GM18498 (cell line): Measurements from ENCODE around the gene COPB1.
"Not testable (repeated sequence)": the region's sequence is repeated elsewhere in the genome, so short reads cannot be mapped to it uniquely, and the experiment has no call there.

Source experiments
- ATAC-seq: cut with Tn5 transposase; IDR thresholded peaks from one replicate; pipeline ENCODE4 v1.9.1; 2021; ENCODE audit warnings: mild to moderate bottlenecking, moderate library complexity; ENCODE audit not compliant: unreplicated experiment

COPB1 gene, protein sequence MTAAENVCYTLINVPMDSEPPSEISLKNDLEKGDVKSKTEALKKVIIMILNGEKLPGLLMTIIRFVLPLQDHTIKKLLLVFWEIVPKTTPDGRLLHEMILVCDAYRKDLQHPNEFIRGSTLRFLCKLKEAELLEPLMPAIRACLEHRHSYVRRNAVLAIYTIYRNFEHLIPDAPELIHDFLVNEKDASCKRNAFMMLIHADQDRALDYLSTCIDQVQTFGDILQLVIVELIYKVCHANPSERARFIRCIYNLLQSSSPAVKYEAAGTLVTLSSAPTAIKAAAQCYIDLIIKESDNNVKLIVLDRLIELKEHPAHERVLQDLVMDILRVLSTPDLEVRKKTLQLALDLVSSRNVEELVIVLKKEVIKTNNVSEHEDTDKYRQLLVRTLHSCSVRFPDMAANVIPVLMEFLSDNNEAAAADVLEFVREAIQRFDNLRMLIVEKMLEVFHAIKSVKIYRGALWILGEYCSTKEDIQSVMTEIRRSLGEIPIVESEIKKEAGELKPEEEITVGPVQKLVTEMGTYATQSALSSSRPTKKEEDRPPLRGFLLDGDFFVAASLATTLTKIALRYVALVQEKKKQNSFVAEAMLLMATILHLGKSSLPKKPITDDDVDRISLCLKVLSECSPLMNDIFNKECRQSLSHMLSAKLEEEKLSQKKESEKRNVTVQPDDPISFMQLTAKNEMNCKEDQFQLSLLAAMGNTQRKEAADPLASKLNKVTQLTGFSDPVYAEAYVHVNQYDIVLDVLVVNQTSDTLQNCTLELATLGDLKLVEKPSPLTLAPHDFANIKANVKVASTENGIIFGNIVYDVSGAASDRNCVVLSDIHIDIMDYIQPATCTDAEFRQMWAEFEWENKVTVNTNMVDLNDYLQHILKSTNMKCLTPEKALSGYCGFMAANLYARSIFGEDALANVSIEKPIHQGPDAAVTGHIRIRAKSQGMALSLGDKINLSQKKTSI

DNA sequence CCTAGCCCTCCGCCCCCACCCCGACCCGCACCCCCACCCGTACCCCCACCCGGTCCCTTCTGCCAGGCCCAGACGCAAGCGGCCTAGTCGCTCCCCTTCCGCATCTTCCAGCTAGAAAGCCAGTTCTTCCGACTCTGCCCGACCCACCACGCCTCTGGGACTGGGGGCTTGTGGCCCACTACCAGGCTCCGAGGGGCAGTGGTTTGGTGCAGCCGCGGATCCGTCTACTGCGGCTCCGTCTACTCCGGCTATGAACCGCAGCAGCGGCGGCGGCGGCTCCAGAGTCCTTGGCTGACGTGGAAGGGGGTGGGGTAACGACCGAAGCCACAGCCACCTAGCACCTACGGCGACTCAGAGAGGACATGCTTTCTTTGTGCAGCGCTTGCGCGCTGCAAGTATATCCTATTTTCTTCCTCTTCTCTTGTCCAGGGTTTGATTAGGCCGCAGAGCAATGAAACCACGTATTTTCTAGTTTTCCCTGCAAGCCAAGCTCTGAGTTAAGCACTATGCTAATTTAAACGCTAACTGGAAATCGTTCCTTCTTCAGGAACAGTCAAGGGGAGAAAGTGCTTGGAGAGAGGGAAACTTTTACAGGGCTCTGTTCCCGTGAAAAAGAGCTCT is at the start of gene COPB1:
TSS of gene COPB1 (minus strand) at position 252 of the 621 bp plus-strand sequence. CDS start 883 bp downstream, outside the sequence.
- peak; percentile 89 for ATAC-seq

DNA sequence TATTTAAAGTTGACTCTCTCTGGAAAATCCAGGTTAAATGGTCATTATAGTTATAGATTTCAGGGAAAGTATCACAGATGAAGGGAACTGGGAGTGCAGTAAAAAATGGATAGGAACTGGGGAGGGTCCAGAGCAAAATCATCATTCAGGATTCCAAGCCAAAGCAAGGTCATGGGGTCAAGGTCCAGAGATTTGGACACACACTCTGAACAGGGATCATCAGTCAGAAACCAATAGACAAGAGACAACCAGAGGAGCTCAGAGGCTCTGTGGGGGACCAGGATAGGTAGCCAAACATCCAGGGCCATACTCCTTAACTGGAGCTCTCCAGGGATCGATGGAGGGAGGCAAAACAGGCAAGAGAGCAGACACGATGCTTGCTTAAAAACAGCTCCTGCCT is 47.8 kb upstream of the COPB1 start:
- ATAC-seq, result no peak

DNA sequence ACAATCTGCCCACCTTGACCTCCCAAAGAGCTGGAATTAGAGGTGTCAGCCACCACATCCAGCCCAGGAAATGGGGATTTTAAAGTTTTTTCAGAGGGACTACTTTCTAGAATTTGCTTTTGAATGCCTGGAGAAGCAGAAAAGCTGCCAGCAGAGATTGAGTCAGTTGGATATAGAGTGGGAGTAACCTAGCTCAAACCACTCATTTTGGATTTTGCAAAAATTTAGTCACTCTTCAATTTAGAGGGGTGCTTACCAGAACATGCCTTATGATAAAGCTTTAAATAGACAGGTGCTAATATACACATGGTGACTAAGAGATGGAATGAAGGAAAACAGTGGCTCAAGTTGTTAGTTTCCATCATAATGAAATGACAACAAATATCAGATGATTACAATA is 47.1 kb upstream of the COPB1 start:
- no peak for ATAC-seq

DNA sequence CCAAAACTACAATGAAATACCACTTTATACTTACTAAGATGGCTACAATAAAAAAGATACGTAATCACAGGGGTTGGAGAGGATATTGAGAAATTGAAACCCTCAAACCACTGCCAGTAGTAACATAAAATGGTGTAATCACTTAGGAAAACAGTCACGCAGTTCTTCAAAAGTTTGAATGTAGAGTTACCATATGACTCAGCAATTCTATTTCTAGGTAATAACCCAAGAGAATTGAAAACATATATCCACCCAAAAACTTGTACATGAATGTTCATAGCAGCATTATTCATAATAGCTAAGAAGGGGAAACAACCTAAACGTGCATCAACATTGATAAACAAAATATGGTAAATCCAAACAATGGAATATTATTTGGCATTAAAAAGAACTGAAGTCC is 45.0 kb upstream of the COPB1 start:
- peak; percentile 80 for ATAC-seq

DNA sequence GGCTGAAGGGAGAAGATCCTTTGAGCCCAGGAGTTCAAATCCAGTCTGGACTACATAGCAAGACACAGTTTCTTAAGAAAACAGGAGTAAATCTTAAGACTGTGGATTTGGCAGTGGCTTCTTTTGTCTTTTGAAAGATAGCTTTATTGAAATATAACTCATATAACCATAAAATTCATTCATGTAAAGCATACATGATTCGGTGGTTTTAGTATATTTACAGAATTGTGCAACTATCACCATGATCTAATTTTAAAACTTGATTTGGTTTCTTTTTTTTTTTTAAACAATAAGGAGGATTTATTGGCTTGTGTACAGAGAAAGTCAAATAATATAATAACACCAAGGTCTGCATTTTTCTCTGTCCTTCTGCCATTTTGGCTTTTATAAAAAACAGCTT is 43.6 kb upstream of the COPB1 start:
- ATAC-seq, result no peak

- ATAC-seq, result no peak
Measured at GRCh38 chr11:14542324-14542723, 42.7 kb upstream of the COPB1 start.

DNA sequence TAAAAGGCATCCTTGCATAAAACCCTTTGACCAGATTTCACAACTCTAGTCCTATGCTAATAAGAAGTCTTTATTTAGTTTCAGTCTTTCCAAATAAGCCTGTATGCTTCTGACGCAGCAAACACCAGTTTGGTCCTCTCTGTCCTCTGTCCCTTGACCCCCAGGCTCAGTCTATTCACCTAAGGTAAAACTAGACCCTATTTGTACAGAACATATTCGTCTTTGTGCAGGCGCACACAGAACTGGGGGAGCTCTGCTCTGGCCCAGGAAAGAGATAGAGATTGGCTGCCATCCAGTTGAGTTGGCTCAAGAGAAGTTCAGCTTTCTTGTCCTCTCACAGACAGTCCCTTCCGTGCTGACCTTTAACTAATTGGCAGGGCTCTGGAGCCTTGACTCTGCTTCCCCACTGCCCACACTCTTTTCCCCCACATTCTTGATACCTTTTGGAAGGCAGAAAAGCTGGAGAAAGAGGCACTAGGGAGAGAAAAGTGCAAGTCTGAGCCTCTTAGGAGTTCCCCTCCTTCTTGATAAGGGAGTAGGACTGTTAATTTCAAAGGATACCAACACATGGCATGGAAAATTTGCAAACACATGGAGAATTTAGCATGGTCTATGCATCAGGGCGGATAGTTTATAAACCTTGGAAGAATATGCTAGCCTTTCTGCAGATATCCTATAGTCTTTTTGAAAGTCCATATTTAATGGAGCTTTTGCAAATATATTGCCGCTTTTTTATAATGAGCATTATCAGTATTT is 41.8 kb upstream of the COPB1 start:
- ATAC-seq, result no peak

- ATAC-seq, result no peak
Measured at GRCh38 chr11:14539982-14540421, 40.4 kb upstream of the COPB1 start.

GRCh38 chr11:14538926-14539554 is 39.4 kb upstream of the COPB1 start:
- no peak for ATAC-seq

DNA sequence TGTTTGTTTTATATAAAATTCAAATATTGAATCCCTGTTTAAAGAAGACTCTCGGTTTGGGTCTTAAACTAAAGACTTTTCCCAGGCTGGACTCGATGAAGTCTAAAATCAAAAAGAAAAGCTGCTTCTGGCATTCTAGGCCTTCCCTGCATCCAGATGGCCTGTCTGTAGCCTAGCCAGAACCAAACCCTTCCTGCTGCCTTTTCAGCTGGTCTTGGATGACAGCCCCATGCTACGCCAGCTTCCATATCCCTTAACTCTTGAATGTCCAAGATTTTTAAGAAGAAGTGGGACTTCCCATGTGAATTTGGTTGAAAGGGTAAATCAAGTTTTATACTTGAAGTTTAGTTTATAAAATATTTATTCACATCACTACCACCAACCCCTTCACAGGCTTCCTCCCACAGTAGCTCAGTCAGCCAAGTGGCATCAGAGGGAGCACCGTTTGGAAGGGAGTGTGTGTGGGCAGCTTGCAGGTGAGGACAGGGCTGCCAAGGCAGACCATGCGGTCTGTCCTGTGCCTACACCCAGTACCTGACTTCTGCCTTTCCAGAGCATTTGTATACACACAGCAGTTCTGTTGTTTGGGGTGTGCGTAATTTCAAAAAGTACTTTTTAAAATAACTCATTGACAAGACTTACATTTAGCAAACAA is 38.8 kb upstream of the COPB1 start:
- no peak for ATAC-seq

GRCh38 chr11:14537134-14537599 is 37.6 kb upstream of the COPB1 start:
- ATAC-seq, result peak; percentile 80

DNA sequence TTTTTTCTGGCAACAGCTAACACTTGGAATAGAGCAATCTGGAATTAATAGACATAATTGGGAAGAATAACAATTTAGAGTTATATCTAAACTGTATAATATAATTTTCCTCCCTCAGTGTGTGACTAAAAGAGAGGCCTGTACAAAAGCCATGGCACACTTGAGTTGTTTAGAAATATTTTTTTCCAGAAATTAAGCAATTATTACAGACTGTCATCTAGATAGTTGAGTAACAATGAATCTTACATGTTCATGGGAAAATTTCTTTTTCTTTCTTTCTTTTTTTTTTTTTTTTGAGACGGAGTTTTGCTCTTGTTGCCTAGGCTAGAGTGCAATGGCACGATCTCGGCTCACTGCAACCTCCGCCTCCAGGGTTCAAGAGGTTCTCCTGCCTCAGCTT is 35.6 kb upstream of the COPB1 start:
- not testable (repeated sequence) for ATAC-seq

DNA sequence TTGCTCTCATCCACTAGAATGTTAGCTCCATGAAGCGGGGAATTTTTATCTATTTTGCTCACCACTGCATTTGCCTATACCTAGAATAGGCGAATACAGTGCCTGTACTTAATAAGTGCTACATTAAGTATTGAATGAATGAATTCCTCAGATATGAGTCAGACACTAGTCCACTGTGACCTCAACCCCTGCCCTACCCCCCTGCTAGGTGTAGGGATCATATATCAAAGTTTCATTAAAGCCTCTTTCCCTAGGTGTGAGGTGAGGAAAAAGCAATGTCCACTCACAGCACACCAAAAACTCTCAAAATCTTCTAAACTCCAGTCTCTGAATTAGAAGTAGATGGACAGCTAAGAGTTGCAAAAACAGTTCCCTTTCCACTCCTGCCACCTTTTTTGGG is 30.3 kb upstream of the COPB1 start:
- no peak for ATAC-seq

GRCh38 chr11:14529321-14529720 is 29.7 kb upstream of the COPB1 start:
- ATAC-seq, result no peak

GRCh38 chr11:14522801-14523200 is 23.2 kb upstream of the COPB1 start:
- ATAC-seq, result no peak

DNA sequence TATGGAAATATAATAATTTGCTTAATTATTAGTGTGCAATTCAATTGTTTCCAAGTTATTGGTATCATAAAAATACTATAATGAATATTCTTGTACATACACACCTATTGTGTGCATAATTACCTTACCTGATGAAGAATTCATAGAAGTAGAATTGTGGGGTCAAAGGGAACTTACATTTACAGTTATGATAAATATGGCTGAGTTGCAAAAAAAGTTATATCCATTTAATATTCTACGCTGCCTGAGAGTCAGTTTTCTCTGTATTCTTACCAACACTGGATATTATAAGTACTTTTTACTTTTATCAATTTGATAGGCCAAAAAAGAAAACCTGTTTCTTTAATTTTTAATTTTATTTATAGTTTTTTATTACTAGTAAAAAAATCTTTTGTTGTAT is 22.6 kb upstream of the COPB1 start:
- ATAC-seq, result no peak

DNA sequence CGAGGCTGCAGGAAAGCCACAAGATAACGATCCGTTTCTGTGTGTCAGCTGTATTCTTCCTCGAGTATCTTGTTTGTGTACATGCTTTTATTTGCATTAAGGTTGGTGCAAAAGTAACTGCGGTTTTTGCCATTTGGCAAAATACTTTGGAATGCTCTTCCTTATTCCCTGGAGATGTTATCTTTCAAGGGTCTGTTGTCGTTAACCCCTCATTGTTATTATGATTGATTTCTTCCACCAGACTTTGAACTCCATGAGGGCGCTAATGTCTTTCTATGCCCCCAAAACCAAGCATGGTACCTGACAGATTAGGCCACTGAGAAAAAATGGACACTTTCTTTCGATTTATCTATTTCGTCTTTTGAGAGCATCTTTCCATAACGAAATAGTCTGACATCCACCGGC is 21.1 kb upstream of the COPB1 start:
- ATAC-seq, result no peak

DNA sequence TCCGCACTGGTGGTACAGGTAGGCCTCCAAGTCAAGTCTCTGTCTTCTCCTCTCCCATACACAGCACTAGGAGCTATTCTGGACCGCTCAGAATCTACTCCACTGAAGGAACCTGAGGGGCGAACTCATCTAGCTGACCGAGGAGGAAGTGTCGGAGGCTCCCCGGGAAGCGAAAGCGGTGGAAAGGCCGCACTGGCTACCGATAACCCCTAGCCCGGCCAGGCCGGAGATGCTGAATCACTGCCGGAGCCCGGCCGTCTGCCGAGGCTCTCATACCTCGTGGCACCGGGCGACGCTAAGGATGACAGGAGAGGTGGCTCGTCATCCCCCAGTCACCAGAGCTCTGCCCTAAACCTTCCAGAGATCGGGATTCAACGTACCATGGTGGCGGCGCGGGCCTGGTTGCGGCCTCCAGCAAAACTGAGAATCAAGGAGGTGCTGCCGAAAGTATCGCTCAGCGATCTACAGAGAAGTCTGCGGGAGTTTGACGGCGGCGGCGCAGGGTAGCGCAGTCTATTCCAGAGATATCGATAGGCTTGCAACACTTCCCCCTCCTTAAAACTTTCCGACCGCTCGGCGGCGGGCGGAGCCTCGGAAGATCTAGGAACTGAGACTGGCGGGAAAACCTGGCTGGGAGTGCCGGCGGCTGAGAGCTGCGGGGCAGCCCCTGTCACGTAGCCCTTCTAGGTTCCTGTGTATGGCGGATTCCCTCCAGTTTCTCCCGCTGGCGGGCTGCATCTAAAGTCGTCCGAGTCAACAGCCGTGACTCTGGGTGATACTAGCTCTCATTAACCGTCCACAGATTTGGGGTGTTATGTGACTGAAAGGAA is 20.5 kb upstream of the COPB1 start, which contains the start of gene PSMA1:
TSS of gene PSMA1 (minus strand) at position 470 of the 830 bp plus-strand sequence. CDS start at position 383, 87 bp downstream.
- ATAC-seq, result peak; percentile 93

DNA sequence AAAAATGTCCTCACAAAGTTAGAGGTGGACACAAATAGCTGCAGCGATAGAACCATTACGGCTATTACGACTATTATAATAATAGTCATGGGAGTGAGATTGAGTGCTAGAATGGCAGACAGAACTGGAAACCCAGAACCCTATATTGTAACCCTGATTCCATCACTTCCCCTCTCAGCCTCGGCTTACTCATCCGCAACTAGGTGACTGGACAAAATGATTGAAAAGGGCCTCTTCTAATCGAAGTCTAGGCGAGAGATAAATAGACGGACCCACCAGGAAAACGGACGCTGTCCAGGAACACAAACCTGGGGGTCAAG is 19.9 kb upstream of the COPB1 start:
- peak; percentile 14 for ATAC-seq
